ENCODE measurements around the gene CDS2.

Gene CDS2

GRCh38 chr20:5191829-5192569 lies 65.2 kb downstream of the CDS2 start:
- Mint-ChIP-seq H3K4me1 (ENCODE audit: low read depth) (peaks cover 18% of the 10 kb centered on the region), H3K4me3 (no peak overlapping the region), H3K27me3 (ENCODE audit: low read depth) (no peaks in the 10 kb centered on the region), H3K36me3 (ENCODE audit: low read depth) (peaks cover 20% of the 10 kb centered on the region), H3K27ac (peak overlapping the region; percentile 55), H3K9me3 (no peaks in the 10 kb centered on the region)

GRCh38 chr20:5192570-5193431 lies 66.0 kb downstream of the CDS2 start:
- H3K27me3 Mint-ChIP-seq (ENCODE audit: low read depth), result no peaks in the 10 kb centered on the region
- H3K27ac Mint-ChIP-seq, result peak overlapping the region; percentile 36
- H3K36me3 Mint-ChIP-seq (ENCODE audit: low read depth), result peaks cover 20% of the 10 kb centered on the region
- no peaks in the 10 kb centered on the region for H3K9me3 Mint-ChIP-seq
- H3K4me3 Mint-ChIP-seq, result no peak overlapping the region
- H3K4me1 Mint-ChIP-seq (ENCODE audit: low read depth), result peaks cover 18% of the 10 kb centered on the region

GRCh38 chr20:5195655-5196054 lies 68.8 kb downstream of the CDS2 start:
- Mint-ChIP-seq H3K4me1 (ENCODE audit: low read depth) (peaks cover 18% of the 10 kb centered on the region), H3K9me3 (no peaks in the 10 kb centered on the region)

GRCh38 chr20:5196149-5196548 lies 69.3 kb downstream of the CDS2 start:
- H3K27me3 Mint-ChIP-seq (ENCODE audit: low read depth), result no peaks in the 10 kb centered on the region
- H3K27ac Mint-ChIP-seq, result no peak overlapping the region
- no peak overlapping the region for H3K4me3 Mint-ChIP-seq
- no peaks in the 10 kb centered on the region for H3K9me3 Mint-ChIP-seq
- H3K4me1 Mint-ChIP-seq (ENCODE audit: low read depth), result peaks cover 15% of the 10 kb centered on the region
- peaks cover 19% of the 10 kb centered on the region for H3K36me3 Mint-ChIP-seq (ENCODE audit: low read depth)

More at GRCh38 chr20:5195655-5196054, 68.8 kb downstream of the CDS2 start:
- H3K27ac Mint-ChIP-seq, result no peak overlapping the region
- no peak overlapping the region for H3K4me3 Mint-ChIP-seq
- peaks cover 22% of the 10 kb centered on the region for H3K36me3 Mint-ChIP-seq (ENCODE audit: low read depth)
- no peaks in the 10 kb centered on the region for H3K27me3 Mint-ChIP-seq (ENCODE audit: low read depth)

- no peaks in the 10 kb centered on the region for H3K27me3 Mint-ChIP-seq (ENCODE audit: low read depth)
- no peaks in the 10 kb centered on the region for H3K9me3 Mint-ChIP-seq
- peaks cover 18% of the 10 kb centered on the region for H3K36me3 Mint-ChIP-seq (ENCODE audit: low read depth)
- H3K4me1 Mint-ChIP-seq (ENCODE audit: low read depth), result peaks cover 7% of the 10 kb centered on the region
- H3K27ac Mint-ChIP-seq, result no peak overlapping the region
- H3K4me3 Mint-ChIP-seq, result no peak overlapping the region
These were observed 70.5 kb downstream of the CDS2 start for GRCh38 chr20:5197270-5197827.

- no peak overlapping the region for H3K4me3 Mint-ChIP-seq
- no peaks in the 10 kb centered on the region for H3K9me3 Mint-ChIP-seq
- H3K27ac Mint-ChIP-seq, result no peak overlapping the region
- peaks cover 18% of the 10 kb centered on the region for H3K36me3 Mint-ChIP-seq (ENCODE audit: low read depth)
- H3K4me1 Mint-ChIP-seq (ENCODE audit: low read depth), result peaks cover under 1% of the 10 kb centered on the region
- no peaks in the 10 kb centered on the region for H3K27me3 Mint-ChIP-seq (ENCODE audit: low read depth)
These were observed 71.2 kb downstream of the CDS2 start for GRCh38 chr20:5197847-5198650.

GRCh38 chr20:5198651-5198924 lies 71.8 kb downstream of the CDS2 start:
- H3K4me3 Mint-ChIP-seq, result no peak overlapping the region
- H3K4me1 Mint-ChIP-seq (ENCODE audit: low read depth), result no peaks in the 10 kb centered on the region
- H3K9me3 Mint-ChIP-seq, result no peaks in the 10 kb centered on the region
- H3K27me3 Mint-ChIP-seq (ENCODE audit: low read depth), result no peaks in the 10 kb centered on the region
- no peak overlapping the region for H3K27ac Mint-ChIP-seq
- peaks cover 18% of the 10 kb centered on the region for H3K36me3 Mint-ChIP-seq (ENCODE audit: low read depth)

- Mint-ChIP-seq H3K27me3 (ENCODE audit: low read depth) (no peaks in the 10 kb centered on the region), H3K9me3 (no peaks in the 10 kb centered on the region), H3K36me3 (ENCODE audit: low read depth) (peaks cover 15% of the 10 kb centered on the region), H3K27ac (no peak overlapping the region), H3K4me3 (no peak overlapping the region), H3K4me1 (ENCODE audit: low read depth) (peaks cover 6% of the 10 kb centered on the region)
These were observed 76.6 kb downstream of the CDS2 start for GRCh38 chr20:5203380-5203779.

- H3K4me1 Mint-ChIP-seq (ENCODE audit: low read depth), result peaks cover 6% of the 10 kb centered on the region
These were observed 78.8 kb downstream of the CDS2 start for GRCh38 chr20:5205348-5206210.

GRCh38 chr20:5207138-5207537 lies 80.3 kb downstream of the CDS2 start:
- Mint-ChIP-seq H3K27me3 (ENCODE audit: low read depth) (no peaks in the 10 kb centered on the region), H3K4me3 (no peak overlapping the region), H3K36me3 (ENCODE audit: low read depth) (peaks cover 3% of the 10 kb centered on the region), H3K27ac (no peak overlapping the region), H3K9me3 (no peaks in the 10 kb centered on the region), H3K4me1 (ENCODE audit: low read depth) (peaks cover 6% of the 10 kb centered on the region)

More at GRCh38 chr20:5205348-5206210, 78.8 kb downstream of the CDS2 start:
- Mint-ChIP-seq H3K4me3 (no peak overlapping the region), H3K27me3 (ENCODE audit: low read depth) (no peaks in the 10 kb centered on the region), H3K27ac (no peak overlapping the region), H3K9me3 (no peaks in the 10 kb centered on the region), H3K36me3 (ENCODE audit: low read depth) (peaks cover 3% of the 10 kb centered on the region)

- H3K27ac Mint-ChIP-seq, result no peak overlapping the region
- H3K9me3 Mint-ChIP-seq, result no peaks in the 10 kb centered on the region
These were observed 85.3 kb downstream of the CDS2 start for GRCh38 chr20:5211803-5212714.

GRCh38 chr20:5212907-5213487 lies 86.2 kb downstream of the CDS2 start:
- no peaks in the 10 kb centered on the region for H3K27me3 Mint-ChIP-seq (ENCODE audit: low read depth)
- no peak overlapping the region for H3K27ac Mint-ChIP-seq
- H3K4me1 Mint-ChIP-seq (ENCODE audit: low read depth), result no peaks in the 10 kb centered on the region
- H3K4me3 Mint-ChIP-seq, result no peak overlapping the region
- no peaks in the 10 kb centered on the region for H3K9me3 Mint-ChIP-seq
- no peaks in the 10 kb centered on the region for H3K36me3 Mint-ChIP-seq (ENCODE audit: low read depth)

More at GRCh38 chr20:5211803-5212714, 85.3 kb downstream of the CDS2 start:
- no peaks in the 10 kb centered on the region for H3K4me1 Mint-ChIP-seq (ENCODE audit: low read depth)
- H3K4me3 Mint-ChIP-seq, result no peak overlapping the region
- H3K27me3 Mint-ChIP-seq (ENCODE audit: low read depth), result no peaks in the 10 kb centered on the region
- H3K36me3 Mint-ChIP-seq (ENCODE audit: low read depth), result no peaks in the 10 kb centered on the region
